IPS-NIHi11 (cell line): ENCODE results near the gene GPRIN1.

Experiments
- DNase-seq: peaks from one replicate; pipeline ENCODE4 v3.0.0; 2012; ENCODE audit warnings: mixed read lengths, low spot score

The GPRIN1 gene

DNA sequence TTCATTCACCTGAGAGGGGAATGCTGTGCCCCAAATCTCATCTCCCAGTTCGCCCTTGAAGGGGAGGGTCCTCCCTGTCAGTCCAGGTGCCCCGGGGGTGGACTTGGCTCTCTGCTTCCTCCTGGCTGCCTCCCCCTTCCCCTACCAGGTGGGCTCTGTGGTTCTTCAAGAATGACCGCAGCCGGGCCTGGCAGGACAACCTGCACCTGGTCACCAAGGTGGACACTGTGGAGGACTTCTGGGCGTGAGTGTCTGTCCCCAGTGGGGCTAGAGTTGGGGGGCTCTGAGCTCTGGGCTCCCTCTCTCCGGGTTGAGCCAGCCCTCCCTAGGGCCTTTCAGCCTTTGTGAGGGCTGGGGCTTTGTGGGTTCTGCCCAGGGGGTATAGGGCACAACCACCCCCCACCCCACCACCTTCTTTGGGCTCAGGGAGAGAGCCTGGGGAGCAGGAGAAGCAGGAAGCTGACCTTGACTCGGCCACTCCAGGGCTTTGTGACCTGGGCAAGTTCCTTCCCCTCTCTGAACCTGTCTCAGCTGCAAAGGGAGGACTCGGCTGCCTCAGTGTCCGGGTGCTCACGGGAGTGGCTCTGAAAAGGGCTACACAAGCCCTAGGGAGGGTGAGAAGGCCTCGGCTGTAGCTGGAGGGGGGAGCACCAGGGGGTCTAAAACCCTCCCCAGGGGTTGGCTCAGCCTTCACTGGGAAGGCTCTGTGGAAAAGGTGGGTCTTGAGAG is 33.7 kb upstream of the GPRIN1 start:
- DNase-seq, result no peak

DNA sequence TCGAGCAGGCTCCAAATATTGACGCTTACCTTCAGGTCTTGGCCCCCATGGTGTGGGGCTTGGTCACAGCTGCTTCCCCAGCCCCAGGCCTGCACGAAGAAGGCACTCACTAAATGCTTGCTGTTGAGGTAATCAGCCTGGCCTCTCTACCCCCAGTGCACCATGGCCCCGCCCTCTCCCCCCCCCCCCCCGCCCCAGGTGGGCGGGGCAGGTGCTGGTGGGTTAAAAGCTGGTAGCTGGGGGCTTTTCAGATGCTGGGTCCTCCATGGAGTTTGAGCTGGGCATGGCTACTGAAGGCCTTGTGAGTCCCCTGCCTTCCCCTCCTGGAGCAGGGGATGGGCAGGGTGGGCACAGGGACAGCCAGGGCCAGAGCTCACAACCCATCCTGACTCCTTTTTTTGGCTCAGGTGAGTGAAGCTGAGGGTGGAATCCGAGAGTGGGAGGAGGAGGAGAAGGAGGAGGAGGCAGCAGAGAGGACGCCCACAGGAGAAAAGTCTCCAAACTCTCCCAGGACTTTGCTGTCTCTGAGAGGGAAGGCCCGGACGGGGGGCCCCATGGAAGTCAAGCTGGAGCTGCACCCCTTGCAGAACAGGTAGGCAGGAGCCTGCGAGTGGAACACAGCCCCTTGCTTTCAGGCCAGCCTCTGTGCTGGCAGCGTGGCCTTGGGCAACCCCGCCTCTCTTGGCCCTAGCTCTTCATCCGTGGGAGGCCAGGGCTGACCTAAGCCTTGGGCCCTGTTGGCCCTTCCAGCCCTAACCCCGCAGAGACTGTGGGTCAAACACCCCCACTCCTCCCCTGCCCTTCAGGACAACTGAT is 32.9 kb upstream of the GPRIN1 start:
- DNase-seq, result peak; percentile 46

DNA sequence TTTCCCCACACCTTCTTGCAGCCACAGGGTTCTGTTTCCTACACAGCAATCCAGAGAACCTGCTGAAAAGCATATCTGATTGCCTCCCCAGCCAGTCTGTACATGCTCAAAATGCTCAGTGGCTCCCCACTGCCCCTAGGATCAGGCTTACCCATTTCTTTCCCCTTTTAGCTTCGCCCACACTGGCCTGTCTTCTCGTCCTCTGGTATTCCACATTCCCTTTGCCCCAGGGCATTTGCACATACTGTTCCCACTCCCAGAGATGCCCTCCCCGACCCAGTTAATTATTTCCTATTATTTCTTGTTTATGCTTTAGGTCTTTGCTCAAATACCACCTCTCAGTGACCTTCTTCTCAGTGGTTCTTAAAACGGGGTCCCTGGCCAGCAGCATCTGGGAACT is 30.7 kb upstream of the GPRIN1 start:
- no peak for DNase-seq

DNA sequence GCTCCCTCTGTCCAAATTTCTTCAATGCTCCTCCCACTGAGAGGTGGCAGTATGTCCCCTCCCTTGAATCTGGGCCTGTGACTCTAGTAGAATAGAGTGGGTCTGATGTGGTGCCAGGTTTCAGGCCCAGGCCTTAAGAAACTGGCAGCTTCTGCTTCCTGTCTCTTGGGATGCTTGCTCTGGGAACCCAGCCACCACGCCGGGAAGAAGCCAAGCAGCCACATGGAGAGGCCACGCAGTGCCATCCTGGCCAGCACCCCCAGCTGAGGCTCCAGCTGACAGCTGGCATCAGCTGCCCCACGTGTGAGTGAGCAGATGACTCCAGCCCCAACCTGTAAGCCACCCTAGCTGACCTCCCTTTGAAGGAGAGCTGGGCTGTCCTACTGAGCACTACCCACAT is 30.0 kb upstream of the GPRIN1 start:
- DNase-seq, result no peak

DNA sequence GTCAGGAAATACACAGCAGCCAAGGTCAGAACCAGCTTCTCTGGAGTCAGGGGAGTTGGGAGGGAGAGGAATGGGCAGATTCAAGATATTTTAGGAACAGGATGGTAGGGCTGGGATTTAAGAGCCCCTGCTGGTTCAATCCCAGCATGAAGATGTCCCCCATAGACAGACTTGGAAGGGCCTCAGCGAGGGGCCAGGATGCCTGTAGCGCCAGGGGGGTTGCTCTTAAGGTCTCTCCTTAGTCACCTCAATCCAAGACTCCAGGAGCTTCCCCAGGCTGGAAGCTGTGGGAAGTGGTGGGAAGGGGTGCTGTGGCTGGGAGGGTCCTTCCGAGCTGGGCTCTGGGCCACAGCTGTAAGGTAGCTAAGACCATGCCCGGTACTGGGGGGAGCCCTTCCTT is 29.3 kb upstream of the GPRIN1 start:
- no peak for DNase-seq

DNA sequence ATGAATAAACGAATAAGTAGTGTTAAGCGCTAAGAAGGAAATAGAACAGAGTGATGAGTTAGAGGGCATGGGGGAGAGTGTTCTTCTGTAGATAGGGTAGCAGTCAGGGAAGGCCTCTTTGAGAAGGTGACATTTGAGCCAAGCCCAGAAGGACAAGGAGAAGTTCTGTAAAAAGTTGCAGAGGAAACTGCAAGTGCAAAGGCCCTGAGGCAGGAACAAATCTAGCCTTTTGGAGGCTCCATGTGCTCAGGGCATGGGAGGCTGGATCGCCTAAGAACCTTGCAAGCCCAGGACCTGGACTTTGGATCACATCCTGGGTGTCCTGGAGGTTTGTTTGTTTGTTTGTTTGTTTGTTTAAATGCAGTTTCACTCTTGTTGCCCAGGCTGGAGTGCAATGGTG is 28.5 kb upstream of the GPRIN1 start:
- DNase-seq, result no peak

DNA sequence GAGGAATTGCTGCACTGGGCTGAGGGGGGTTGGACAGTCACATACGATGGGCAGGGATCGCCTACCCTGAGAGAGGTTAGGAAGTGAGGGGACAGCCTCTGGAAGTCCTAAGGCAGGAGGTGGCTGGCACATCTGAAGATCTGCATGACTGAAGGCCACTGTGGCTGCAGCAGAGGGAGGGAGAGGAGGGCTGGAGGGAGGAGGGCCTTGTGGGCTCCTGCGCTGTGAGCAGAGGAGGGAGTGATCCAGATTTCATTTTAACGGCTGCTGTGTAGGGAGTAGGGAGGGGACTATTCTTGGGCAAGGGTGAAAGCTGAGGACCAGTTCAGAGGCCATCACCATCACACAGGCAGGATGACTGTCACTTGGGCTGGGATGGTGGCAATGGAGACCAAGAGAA is 27.6 kb upstream of the GPRIN1 start:
- no peak for DNase-seq

DNA sequence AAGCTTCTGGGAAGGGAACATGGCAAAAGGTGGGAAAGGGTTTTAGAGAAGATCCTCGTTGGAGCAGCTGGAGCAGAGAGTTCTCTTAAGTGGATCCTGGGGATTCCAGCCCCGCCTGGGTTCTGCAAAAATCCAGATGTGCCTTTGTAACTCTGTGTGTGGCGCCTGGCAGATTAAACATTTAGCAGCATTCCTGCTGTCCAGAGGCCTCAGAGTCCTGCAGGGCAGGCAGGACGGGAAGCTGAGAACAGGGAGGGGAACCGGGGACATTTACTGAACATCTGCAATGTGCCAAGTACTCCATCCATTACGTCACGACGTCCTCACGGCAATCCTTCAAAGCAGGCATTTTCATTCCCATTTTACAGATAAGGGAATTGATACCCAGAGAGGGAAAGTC is 26.5 kb upstream of the GPRIN1 start:
- DNase-seq, result no peak

DNA sequence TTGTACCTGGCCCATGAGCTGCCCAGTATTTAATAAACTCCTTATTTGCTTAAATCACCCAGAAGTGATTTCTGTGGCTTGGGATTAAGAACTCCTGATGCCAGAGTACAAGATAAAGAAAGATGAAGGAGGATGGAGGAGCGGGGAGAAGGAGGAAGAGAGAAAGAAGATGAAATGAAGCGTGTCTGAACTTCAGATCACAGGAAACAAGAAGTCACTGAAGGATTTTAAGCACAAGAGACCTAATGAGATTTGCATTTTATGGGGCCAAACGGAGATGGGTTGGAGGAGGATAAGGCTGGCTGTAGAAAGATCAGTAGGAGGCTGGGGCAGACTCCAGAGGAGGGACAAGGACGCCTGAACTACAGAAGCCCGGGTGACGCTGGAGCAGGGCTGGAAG is 23.6 kb upstream of the GPRIN1 start:
- DNase-seq, result no peak

DNA sequence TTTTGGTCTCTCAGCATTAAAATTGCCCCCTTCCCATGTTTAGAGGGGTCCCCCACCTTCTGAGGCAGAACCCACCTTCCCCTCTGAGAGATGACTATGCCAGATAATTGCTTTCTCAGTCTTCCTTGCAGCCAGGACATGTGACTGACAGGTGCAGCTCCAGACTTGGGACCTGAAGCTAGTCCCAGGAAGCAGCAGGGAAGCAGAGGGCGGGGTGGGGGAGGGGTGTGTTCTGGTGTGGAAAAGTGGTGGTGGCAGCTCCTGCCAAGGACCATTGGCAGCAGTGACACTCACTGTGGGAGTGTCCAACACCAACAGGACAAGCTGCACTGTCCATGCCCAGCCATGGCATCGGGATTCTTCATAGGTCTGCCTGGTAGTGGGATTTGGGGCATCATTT is 22.8 kb upstream of the GPRIN1 start:
- no peak for DNase-seq

DNA sequence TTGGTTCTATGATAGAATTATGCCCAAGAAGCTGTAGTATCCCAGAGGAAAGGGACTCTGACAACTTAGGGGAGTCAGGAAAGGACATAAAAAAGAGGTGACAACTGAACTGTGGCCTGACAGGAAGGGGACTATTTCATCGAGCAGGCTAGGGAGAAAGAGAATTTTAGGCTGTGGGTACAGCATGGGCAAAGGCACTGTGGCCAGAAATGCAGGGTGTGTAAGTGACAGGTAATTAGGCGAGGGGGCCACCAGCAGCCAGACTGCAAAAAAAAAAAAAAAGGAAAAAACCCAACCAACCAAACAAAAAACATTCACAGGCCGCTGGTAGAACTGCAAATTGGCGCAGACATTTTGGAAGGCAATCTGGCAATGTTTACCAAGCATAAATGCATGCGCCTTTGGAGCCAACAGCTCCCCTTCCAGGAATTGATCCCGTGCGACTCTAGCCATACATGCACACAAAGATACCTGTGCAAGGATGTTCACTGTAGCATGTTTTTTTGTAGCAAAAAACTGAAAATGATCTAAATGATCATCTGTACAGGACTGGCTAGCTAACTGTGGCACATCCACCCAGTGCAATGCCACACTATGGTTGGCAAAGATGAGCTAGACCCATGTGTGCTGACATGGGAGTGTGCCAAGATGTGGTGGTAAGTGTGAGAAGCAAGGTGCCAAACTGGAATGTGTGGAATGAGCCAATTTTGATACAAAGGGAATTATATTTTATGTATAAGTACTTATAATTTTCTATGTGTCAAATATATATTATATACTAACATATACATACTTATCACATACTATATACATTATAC is 21.6 kb upstream of the GPRIN1 start:
- DNase-seq, result no peak

DNA sequence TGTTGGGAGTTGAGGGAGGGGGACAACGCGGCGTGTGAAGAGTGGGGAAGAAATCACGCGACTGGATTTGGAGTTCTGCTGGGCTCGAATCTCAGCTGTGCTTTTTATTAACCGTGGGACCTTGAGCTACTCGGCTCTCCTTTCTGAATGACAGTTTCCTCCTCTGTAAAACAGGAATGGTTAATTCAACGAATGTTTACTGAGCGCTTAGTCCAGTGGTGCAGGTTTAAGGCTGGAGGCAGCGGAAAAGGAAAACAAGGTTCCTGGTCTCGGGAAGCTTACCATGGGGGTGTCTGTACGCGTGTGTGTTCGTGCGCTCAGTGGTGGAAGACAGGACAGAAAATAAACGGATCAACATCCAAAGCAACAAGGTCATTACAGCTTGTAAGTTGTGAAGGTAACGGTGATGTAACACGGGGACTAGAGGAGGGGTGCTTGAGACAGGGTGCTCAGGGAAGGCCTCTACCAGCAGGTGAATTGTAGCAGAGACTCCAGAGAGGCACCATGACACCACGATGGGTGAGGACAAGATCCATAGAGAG is 20.8 kb upstream of the GPRIN1 start:
- DNase-seq, result no peak

DNA sequence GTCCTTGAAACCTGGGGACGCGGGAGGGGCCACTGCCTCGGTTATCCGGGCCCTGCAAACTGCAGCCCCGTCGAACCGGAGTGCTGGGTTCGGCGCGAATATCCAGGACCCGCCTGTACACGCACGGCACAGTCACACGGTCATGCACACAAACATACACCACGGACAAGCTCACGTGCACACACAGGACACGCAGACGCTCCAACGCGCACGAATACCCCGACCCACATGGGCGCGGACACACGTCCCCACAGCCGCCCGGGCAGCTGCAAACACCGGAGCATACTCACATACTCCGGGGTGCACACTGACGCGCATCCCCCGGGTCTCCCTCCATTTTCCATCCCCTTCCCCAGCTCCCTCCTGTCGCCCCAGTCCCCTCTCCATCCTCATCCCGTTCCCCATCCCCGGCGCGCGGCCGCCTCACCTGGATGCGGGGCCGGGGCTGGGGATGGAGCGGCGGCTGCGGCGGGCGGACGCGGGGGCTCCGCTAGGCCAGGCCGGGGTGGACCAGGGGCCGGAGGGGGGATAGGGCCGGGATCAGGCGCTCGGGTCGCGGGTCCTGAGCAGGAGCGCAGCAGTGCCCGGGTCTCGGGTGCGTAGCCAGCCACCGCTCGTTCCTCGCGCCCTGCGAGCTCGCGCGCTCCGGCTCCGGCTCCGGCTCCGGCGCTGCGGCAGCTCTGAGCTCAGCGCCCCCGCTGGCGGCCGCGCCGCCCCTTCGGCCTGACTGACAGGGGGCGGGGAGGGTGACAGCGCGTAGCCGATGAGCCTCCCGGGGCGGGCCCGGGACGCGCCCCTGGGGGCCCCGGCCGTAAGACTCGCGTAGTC is 20.1 kb upstream of the GPRIN1 start, which contains the start of the genes EIF4E1B and SNCB:
EIF4E1B (plus strand) TSS at position 823 of the 828 bp plus-strand sequence. CDS start 12,113 bp downstream, outside the sequence.
SNCB (minus strand) TSS at position 682 of the 828 bp plus-strand sequence. CDS start 880 bp downstream, outside the sequence.
- peak; percentile 87 for DNase-seq

DNA sequence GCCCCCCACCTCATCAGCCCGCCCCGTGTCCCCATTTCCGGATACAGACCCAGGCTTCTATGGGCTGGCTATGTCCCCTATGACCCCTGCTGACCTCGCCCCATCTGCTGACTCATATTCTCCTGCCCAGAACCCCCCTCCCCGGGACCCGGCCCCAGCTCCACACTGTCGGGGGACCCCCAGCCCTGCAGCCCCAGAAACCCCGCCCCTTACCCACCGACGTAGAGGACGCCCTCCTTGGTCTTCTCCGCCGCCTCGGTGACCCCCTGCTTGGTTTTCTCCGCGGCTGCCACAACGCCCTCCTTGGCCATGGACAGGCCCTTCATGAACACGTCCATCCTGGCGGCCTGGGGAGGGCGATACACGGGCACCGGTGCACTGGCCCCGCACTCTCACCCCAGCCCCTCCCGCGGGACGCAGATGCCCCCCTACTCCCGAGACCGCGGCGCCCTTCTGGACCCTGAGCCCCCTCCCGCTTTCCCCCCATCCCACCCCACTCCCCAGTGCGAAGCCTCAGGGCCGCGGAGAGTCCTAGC is 19.4 kb upstream of the GPRIN1 start:
- no peak for DNase-seq

DNA sequence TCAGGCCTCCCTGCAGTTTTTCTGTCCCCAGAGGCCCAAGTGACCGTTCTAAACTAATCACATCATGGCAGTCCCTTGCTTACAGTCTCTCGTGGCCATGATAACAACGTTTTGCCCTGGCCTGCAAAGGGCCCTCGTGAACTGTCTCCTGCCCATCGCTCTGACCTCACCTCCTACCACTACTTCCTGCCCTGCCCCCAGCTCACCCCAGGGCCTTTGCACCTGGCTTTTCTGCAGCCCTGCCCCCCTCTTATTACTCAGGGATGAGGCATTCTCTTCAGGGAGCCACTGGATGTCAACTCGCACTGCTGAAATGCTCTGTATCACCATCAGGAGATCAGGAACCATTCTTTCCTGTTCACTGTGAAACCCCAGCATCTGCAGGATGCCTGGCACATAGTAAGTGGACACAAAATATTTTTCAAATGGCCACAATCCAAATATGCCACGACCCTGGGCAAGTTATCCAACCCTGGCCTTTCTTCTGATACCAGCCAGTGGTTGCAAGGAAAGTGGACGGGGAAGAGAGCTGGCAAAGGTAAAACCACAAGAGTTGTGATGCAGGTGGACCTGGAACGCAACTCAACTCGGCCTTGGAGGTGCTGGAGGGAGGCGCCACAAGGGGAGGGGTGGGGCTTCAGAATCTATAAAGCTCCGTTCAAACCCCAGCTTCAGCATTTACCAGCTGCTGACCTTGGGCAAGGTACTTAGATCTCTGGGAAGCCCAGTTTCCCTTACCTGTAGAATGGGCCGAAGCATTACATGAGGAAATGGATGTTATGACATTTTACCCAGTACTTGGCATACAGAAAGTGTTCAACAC is 18.7 kb upstream of the GPRIN1 start:
- no peak for DNase-seq

DNA sequence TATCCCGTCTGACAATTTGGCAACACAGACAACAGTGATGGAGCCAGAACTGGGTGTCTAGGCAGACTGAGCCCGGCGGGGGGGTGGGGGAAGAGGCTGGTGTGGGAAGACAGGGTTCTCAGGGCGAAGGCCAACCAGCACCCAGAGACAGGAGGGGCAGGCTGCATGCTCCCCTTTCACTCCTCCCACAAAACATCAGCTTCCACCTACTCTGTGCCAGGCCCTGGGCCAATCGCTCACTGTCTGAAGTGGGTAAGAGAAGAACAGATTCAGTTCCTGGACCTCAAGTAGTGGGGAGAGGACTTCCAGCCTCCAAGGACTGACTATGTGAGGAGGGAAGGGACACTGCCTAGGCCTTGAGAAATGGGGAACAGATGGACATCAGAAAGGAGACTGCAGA is 17.6 kb upstream of the GPRIN1 start:
- no peak for DNase-seq

DNA sequence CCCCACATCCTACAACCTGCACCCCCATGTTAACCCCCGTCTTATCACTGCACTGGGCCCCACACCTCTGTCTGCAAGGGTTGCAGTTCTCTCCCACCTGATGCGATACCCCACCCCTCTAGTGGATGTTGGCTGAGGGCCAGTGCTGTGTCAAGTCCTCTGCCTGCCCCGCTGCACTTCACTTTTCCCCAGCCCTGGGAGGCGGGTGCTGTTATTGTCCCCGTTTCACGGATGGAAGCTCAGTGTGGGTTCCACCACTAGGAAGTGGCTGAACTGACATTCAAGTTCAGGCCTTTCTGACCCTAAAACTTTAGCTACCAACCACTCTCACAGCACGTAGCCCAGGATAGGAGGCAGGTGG is 16.9 kb upstream of the GPRIN1 start:
- DNase-seq, result no peak

DNA sequence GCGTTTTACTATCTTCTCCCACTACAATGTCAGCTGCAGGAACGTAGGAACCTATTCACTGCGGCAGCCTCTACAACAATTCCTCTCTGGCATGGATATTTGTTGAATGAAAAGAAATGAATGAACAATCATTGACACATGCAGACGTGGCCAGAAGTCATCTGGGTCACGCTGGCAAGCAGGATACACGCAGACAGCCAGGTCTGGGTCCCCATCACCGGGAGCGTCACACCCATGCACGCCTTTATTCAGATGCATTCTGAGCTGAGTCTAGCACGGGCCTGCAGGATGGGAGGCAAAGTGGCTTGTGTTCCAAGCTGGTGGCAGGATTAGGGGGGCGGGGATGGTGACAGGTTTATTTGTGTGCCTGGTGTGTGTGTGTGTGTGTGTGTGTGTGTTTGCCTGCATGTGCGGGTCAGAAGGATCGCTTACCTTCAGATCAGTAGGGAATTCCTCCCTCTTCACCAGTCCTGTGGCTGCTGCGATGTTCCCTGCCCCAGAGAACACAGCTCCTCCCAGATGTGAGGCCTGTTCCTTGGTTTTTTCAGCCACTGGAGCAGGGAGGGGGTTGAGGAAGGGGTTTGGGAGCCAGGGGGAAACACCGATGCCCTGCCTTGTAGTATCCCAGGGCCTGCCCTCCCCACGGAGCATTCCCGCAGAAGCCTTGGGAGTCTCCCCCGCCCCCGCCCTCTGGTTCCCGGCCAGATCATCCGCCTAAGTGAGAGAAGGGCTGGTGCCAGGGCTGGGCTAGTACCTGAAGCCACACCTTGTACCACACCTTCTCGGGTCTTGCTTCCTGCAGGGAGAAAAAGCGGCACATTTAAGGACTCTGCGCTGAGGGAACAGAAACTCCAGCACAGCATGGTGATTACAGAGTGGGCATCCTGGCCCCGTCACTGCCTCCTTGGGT is 16.3 kb upstream of the GPRIN1 start:
- DNase-seq, result peak; percentile 39

DNA sequence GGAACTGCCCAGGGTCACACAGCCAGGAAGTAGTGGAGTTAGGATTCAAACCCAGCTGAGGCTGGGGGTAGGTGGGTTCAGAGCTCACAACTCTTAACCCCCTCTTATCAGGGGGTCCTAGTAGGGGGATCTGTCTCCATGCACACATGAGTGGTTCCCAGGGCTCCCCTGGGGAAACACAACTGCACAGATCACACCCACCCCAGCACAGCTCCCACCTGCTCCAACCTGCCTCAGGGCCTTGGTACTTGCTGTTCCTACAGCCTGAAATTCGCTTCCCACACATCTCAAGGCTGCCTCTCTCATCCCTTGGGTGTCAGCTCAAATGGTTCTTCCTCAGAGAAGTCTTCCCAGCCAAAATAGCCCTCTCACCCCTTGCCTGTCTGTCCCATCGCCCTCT is 15.6 kb upstream of the GPRIN1 start:
- DNase-seq, result no peak
